Ascending aorta (tissue), 2 donors: ENCODE results near the gene SFI1. TPM values are rescaled to one million over a fixed set of nuclear protein-coding genes. Genes with fewer than 3 reads are reported as not detected.
A peak's percentile ranks its signal among the peaks of the same experiment; 100 is the strongest.
"Not testable (repeated sequence)": the region's sequence is repeated elsewhere in the genome, so short reads cannot be mapped to it uniquely, and the experiment has no call there.

Experiments
- DNase-seq, 2 donors: peaks; one replicate each; pipeline ENCODE4 v3.0.0-alpha.2; 2019; ENCODE audit warnings: low spot score in 2 of 2
- H3K27ac ChIP-seq, 2 donors: fragments of 200-600 bp; sonication (generic); one replicate each; pipeline ENCODE4 v1.5.1; 2016 to 2017; ENCODE audit warnings: mild to moderate bottlenecking in 1 of 2
- H3K27me3 ChIP-seq: fragments of 200-600 bp; sonication (generic); one replicate; pipeline ENCODE4 v1.5.1; 2017
- H3K36me3 ChIP-seq, 2 donors: fragments of 200-600 bp; sonication (generic); one replicate each; pipeline ENCODE4 v1.5.1; 2016
- H3K4me1 ChIP-seq, 2 donors: fragments of 200-600 bp; sonication (generic); one replicate each; pipeline ENCODE4 v1.5.1; 2016 to 2017; ENCODE audit warnings: mild to moderate bottlenecking in 1 of 2
- H3K4me3 ChIP-seq, 2 donors: fragments of 200-600 bp; sonication (generic); one replicate each; pipeline ENCODE4 v1.5.1; 2016 to 2017; ENCODE audit warnings: mild to moderate bottlenecking in 1 of 2
- H3K9me3 ChIP-seq, 2 donors: fragments of 200-600 bp; sonication (generic); one replicate each; pipeline ENCODE4 v1.5.1; 2016
- intact Hi-C: fragments of 100-400 bp; cut with DNase I; formaldehyde crosslinking; loops from one replicate; pipeline ENCODE4 v1.15.1; 2023
- total RNA-seq: library from RNA; depleted of rRNA; stranded (reverse); fragments of >200 nt; gene quantifications from one replicate; pipeline ENCODE4 v1.1.0, GENCODE V29; 2016
- TF ChIP-seq, protein P1 (sequence below), 3 experiments: fragments of 200-600 bp in 2 of 3; fragments of 450-650 bp in 1 of 3; sonication (generic) in 2 of 3; IDR thresholded peaks; one replicate each; pipeline ENCODE4 v1.5.1; 2016 to 2019; ENCODE audit warnings: antibody characterized with exemption in 3 of 3, mild to moderate bottlenecking in 1 of 3, moderate library complexity in 1 of 3

SFI1 gene
- total RNA-seq, 1 donor from 2014 or later, result 31.0 TPM

DNA sequence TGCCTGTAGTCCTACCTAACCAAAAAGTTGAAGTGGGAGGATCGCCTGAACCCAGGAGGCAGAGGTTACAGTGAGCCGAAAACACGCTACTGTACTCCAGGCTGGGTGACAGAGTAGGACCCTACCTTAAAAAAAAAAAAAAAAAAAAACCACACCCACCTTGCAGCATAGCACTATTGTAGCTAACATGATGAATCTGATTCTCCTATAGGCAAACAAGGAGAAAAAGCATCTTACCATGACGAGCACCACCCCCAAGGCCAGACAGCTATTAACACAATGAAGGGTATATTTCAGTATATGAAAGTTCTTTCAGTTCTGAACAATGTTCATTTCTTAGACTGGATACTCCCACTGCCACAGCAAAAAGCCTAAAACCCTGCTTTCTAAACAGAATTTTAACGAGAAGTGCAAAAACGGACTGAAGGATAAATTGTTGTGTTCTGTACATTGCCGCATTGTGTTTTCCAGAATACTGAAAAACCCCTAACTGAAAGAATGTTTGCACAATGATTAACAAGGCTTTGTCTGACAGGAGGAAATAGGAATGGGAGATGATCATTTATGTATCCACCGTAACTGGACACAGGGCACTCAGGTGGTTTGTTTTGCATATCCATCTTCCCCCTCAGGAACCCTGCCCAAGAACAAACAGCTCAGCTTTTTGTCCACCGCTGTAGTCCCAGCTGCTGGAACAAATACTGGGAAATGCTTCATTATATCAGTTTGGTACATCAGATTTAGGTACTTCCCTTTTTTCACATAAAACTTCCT lies 156.8 kb downstream of the SFI1 start:
- H3K4me1 ChIP-seq, result no peaks in the 10 kb centered on the region
- no peak for DNase-seq
- intact Hi-C loops, result no loop called here
- H3K27ac ChIP-seq, result no peak overlapping the region
- H3K27me3 ChIP-seq, result no peaks in the 10 kb centered on the region
- H3K36me3 ChIP-seq, result peaks cover 3 to 19% of the 10 kb centered on the region in 2 donors
- no peaks in the 10 kb centered on the region for H3K9me3 ChIP-seq
- no peak overlapping the region for H3K4me3 ChIP-seq
- TF ChIP-seq, protein P1, sequence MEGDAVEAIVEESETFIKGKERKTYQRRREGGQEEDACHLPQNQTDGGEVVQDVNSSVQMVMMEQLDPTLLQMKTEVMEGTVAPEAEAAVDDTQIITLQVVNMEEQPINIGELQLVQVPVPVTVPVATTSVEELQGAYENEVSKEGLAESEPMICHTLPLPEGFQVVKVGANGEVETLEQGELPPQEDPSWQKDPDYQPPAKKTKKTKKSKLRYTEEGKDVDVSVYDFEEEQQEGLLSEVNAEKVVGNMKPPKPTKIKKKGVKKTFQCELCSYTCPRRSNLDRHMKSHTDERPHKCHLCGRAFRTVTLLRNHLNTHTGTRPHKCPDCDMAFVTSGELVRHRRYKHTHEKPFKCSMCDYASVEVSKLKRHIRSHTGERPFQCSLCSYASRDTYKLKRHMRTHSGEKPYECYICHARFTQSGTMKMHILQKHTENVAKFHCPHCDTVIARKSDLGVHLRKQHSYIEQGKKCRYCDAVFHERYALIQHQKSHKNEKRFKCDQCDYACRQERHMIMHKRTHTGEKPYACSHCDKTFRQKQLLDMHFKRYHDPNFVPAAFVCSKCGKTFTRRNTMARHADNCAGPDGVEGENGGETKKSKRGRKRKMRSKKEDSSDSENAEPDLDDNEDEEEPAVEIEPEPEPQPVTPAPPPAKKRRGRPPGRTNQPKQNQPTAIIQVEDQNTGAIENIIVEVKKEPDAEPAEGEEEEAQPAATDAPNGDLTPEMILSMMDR (IDR thresholded peaks at IDR 0.05), result no peak

- Histone ChIP-seq H3K9me3 (no peaks in the 10 kb centered on the region), H3K4me3 (no peak overlapping the region), H3K27ac (no peak overlapping the region), H3K27me3 (no peaks in the 10 kb centered on the region), H3K36me3 (peaks cover 0 to 13% of the 10 kb centered on the region in 2 donors), H3K4me1 (no peaks in the 10 kb centered on the region)
- DNase-seq, result no peak
- TF ChIP-seq, protein P1 (IDR thresholded peaks at IDR 0.05), result no peak
- intact Hi-C loops, result no loop called here
These were observed 157.6 kb downstream of the SFI1 start for GRCh38 chr22:31653944-31654343.

- TF ChIP-seq, protein P1 (IDR thresholded peaks at IDR 0.05), result no peak
- Histone ChIP-seq H3K36me3 (peaks cover 0 to 8% of the 10 kb centered on the region in 2 donors), H3K27ac (no peak overlapping the region), H3K9me3 (no peaks in the 10 kb centered on the region), H3K27me3 (no peaks in the 10 kb centered on the region), H3K4me1 (no peaks in the 10 kb centered on the region), H3K4me3 (no peak overlapping the region)
- DNase-seq, result no peak
- intact Hi-C loops, result no loop called here
These were observed 158.1 kb downstream of the SFI1 start for GRCh38 chr22:31654408-31654807.

- Histone ChIP-seq H3K4me1 (peaks cover 6% of the 10 kb centered on the region in 2 donors), H3K36me3 (no peaks in the 10 kb centered on the region), H3K4me3 (no peak overlapping the region), H3K27ac (no peak overlapping the region), H3K27me3 (no peaks in the 10 kb centered on the region), H3K9me3 (no peaks in the 10 kb centered on the region)
- TF ChIP-seq, protein P1 (IDR thresholded peaks at IDR 0.05), result no peak
- no peak for DNase-seq
- intact Hi-C loops, result no loop called here
These were observed 162.9 kb downstream of the SFI1 start for GRCh38 chr22:31659246-31659645.

GRCh38 chr22:31660860-31661341 lies 164.6 kb downstream of the SFI1 start:
- intact Hi-C loops, result loop anchor here (10.0 kb wide), 1 partner anchor 284 kb away; the partner anchor contains the start of gene YWHAH
- H3K36me3 ChIP-seq, H3K9me3 ChIP-seq, H3K4me1 ChIP-seq, H3K27ac ChIP-seq, H3K27me3 ChIP-seq, DNase-seq: not testable (repeated sequence)
- H3K4me3 ChIP-seq, result peak overlapping the region; percentile 58 to 85

DNA sequence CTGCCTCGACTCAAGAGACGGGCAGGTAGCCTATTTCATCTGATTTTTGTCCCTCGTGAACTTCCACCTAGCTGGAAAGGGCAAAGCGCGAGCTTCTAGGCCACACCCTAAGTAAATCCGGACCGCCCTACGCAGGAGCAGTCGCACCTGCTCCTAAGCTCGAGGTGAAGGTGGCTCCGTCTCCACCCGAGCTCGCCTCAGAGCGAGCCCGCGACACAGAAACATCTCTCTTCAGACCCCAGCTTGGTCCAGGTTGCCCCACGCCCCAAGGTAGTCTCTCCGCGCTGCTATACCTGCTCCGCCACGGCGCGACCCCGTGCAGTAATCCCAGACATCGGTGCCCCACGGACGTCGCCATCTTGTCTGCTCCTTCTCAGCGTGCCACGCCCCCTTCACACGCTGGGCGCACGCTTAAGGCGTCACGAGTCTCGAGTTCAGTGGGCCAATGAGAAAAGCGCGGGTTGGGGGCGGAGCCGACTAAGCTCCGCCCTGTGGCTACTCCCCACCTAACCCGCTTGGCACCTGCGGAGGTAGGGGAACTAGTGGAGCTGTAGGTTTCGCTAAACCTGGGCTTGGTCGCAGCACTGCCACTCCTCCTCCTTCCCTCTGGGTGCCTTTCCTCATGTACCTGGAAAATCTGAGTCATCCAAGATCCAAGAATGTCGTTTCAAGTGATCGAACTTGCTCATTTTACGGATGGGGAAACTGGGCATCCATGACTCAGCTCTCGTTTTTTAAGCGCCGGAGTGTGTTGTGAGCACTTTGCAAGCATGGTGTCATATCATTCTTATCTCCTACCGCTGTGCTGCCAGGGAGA lies 165.7 kb downstream of the SFI1 start, which contains the start of gene PISD:
Gene PISD, minus strand, starts transcription at position 365 of the 817 bp plus-strand sequence. Its CDS starts 7 bp downstream, at position 358.
- Histone ChIP-seq H3K27me3 (no peaks in the 10 kb centered on the region), H3K4me1 (peaks cover 6% of the 10 kb centered on the region in 2 donors), H3K27ac (peak within 1 kb of the TSS; percentile 46 to 61), H3K9me3 (no peaks in the 10 kb centered on the region), H3K4me3 (peak within 1 kb of the TSS; percentile 58 to 85), H3K36me3 (no peaks in the 10 kb centered on the region)
- intact Hi-C loops, result loop anchor here (1.0 to 10.0 kb wide), 4 partner anchors 15 to 283 kb away; partner anchors contain the start of gene YWHAH
- peak; percentile 92 to 98 for DNase-seq
- TF ChIP-seq, protein P1 (IDR thresholded peaks at IDR 0.05), result no peak
